ENCODE measurements around the gene MGAT1.

The MGAT1 gene

GRCh38 chr5:180824630-180825476, 22.2 kb upstream of the MGAT1 start:
- no peak for DNase-seq (ENCODE audit: low spot score)
- TF ChIP-seq, protein P1, sequence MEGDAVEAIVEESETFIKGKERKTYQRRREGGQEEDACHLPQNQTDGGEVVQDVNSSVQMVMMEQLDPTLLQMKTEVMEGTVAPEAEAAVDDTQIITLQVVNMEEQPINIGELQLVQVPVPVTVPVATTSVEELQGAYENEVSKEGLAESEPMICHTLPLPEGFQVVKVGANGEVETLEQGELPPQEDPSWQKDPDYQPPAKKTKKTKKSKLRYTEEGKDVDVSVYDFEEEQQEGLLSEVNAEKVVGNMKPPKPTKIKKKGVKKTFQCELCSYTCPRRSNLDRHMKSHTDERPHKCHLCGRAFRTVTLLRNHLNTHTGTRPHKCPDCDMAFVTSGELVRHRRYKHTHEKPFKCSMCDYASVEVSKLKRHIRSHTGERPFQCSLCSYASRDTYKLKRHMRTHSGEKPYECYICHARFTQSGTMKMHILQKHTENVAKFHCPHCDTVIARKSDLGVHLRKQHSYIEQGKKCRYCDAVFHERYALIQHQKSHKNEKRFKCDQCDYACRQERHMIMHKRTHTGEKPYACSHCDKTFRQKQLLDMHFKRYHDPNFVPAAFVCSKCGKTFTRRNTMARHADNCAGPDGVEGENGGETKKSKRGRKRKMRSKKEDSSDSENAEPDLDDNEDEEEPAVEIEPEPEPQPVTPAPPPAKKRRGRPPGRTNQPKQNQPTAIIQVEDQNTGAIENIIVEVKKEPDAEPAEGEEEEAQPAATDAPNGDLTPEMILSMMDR (IDR thresholded peaks at IDR 0.05; ENCODE audit: borderline replicate concordance, control extremely low read depth, extremely low read depth, insufficient read depth, missing control alignments): no peak
- in situ Hi-C loops (cut with MboI; ENCODE audit: low sequenced_read_pairs, unreplicated experiment): no loop called here

GRCh38 chr5:180823940-180824629, 21.5 kb upstream of the MGAT1 start:
- no peak for DNase-seq (ENCODE audit: low spot score)
- in situ Hi-C loops (cut with MboI; ENCODE audit: low sequenced_read_pairs, unreplicated experiment): no loop called here
- TF ChIP-seq, protein P1 (IDR thresholded peaks at IDR 0.05; ENCODE audit: borderline replicate concordance, control extremely low read depth, extremely low read depth, insufficient read depth, missing control alignments): no peak

DNA sequence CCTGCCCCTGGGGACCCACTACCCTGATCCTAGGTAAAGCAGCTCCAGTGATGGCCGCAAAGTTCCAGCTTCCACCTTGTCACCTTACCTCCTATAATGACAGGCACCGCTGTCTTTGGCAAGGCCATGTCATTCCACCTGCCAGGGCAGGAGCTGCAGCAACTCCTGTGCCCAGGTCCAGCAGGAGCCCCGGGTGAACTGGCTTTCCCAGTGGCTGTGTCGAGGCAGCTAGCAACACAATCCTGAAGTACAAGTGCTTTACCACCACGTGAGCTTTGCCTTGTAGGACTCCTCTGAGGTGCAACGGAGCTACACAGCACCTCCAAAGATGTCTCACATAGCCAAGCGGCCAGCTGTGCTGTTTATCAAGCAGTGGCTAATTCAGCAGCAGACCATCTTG, 20.7 kb upstream of the MGAT1 start:
- TF ChIP-seq, protein P1 (IDR thresholded peaks at IDR 0.05; ENCODE audit: borderline replicate concordance, control extremely low read depth, extremely low read depth, insufficient read depth, missing control alignments): no peak
- in situ Hi-C loops (cut with MboI; ENCODE audit: low sequenced_read_pairs, unreplicated experiment): no loop called here
- DNase-seq (ENCODE audit: low spot score): no peak

DNA sequence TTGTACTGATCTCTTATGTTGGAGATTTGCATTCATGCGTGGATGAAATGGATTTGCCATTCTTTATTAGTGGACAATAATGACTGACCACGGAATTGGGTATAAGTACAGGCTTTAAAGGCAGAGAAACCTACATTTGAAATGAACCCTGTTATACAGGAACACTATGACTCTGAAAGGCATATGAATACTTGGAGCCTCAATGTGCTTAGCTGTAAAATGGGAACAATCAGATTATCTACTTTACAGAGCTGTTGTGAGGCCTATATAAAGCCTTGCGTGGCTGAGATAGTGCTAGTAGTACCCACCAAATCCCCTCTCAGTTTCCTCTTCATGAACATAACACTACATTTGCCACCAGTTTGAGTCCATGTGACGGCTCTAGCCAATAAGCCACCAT, 18.9 kb upstream of the MGAT1 start:
- TF ChIP-seq, protein P1 (IDR thresholded peaks at IDR 0.05; ENCODE audit: borderline replicate concordance, control extremely low read depth, extremely low read depth, insufficient read depth, missing control alignments): no peak
- no peak for DNase-seq (ENCODE audit: low spot score)
- in situ Hi-C loops (cut with MboI; ENCODE audit: low sequenced_read_pairs, unreplicated experiment): no loop called here

GRCh38 chr5:180820788-180821321, 18.2 kb upstream of the MGAT1 start:
- TF ChIP-seq, protein P1 (IDR thresholded peaks at IDR 0.05; ENCODE audit: borderline replicate concordance, control extremely low read depth, extremely low read depth, insufficient read depth, missing control alignments): no peak
- DNase-seq (ENCODE audit: low spot score): peak; percentile 56
- in situ Hi-C loops (cut with MboI; ENCODE audit: low sequenced_read_pairs, unreplicated experiment): no loop called here

DNA sequence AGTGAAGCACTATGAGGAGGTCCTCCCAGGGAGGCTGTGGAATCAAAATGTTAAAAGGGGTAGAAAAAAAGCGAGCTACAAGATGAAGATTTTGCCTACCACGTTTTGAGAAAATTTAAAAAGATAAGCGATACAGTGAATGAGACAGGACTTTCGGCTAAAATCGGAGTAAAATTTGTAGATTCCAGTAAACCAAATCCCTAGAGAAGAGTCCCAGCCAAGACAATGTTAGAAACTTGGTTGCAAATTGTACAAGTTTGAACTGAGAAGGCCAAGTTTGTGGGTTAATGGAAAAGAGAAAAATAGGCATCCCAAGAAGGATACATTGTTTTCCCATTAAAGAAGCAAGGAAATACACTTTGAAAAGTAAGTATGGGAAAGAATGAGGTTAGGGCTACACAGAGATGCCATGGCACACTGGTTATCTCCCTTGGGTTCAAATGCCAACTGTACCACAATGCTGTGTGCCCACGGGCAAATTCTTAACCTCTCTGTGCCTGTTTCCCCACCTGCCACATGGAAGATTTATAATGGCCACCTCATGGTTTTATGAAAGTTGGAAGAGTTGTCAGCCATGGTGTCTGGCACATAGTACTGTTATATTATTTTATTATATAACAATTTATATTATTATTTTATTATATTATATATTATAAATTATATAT, 16.2 kb upstream of the MGAT1 start:
- in situ Hi-C loops (cut with MboI; ENCODE audit: low sequenced_read_pairs, unreplicated experiment): no loop called here
- no peak for DNase-seq (ENCODE audit: low spot score)
- TF ChIP-seq, protein P1 (IDR thresholded peaks at IDR 0.05; ENCODE audit: borderline replicate concordance, control extremely low read depth, extremely low read depth, insufficient read depth, missing control alignments): no peak

Measured in GM13976 (cell line).